IMR-90 (cell line): Measurements from ENCODE around the gene ID3.

Experiments used
- BHLHE40 ChIP-seq: fragments of 150-350 bp; IDR thresholded peaks from 2 replicates; pipeline ENCODE4 v1.6.1; 2016; ENCODE audit warnings: mild to moderate bottlenecking, low read depth, low read length
- CTCF ChIP-seq: conservative IDR thresholded peaks from 2 replicates; pipeline ENCODE4 v1.5.1; 2012; ENCODE audit warnings: mild to moderate bottlenecking, low read depth, low read length, improper control_type of control experiment
- FOS ChIP-seq: fragments of 150-350 bp; IDR thresholded peaks from 2 replicates; pipeline ENCODE4 v1.6.1; 2016; ENCODE audit warnings: low read depth, low read length
- MXI1 ChIP-seq: IDR thresholded peaks from 2 replicates; pipeline ENCODE4 v1.6.1; 2012; ENCODE audit warnings: low read depth, mild to moderate bottlenecking, low read length, moderate library complexity, borderline replicate concordance
- RAD21 ChIP-seq: IDR thresholded peaks from 2 replicates; pipeline ENCODE4 v1.6.1; 2012; ENCODE audit warnings: low read length, improper control_type of control experiment
- RFX5 ChIP-seq: IDR thresholded peaks from 2 replicates; pipeline ENCODE4 v1.8.0; 2012; ENCODE audit warnings: low read depth, mild to moderate bottlenecking, low read length, moderate library complexity
- SMC3 ChIP-seq: fragments of 150-350 bp; IDR thresholded peaks from 2 replicates; pipeline ENCODE4 v1.6.1; 2016; ENCODE audit warnings: low read depth, mild to moderate bottlenecking, antibody characterized with exemption, low read length, moderate library complexity

GRCh38 chr1:23567996-23568607, 8.8 kb upstream of the ID3 start:
- TF ChIP-seq CTCF, result no peak
- TF ChIP-seq RAD21, result no peak
- TF ChIP-seq FOS, result no peak
- no peak for TF ChIP-seq RFX5
- no peak for TF ChIP-seq BHLHE40
- TF ChIP-seq MXI1, result no peak
- no peak for TF ChIP-seq SMC3
